MCF 10A (cell line): Measurements from ENCODE around the gene PRKD1. TPM values are rescaled to one million over a fixed set of nuclear protein-coding genes. Genes with fewer than 3 reads are reported as not detected.

Experiments used
- BruUV-seq: library from RNA; stranded (reverse); fragments of 400-500 nt; replicated peaks from 2 replicates; lab custom pipeline; 2021; lab: Mats Ljungman, UMichigan
- CTCF ChIA-PET: fragments of 300-600 bp; sonication (Branson Sonifier 250); formaldehyde crosslinking; extraction: SDS; loops from one replicate; lab custom pipeline; 2021; ENCODE audit warnings: antibody characterized with exemption, inconsistent platforms; lab: Yijun Ruan, JAX
- POLR2A ChIA-PET: fragments of 300-600, 350-650 bp; sonication (Branson Sonifier 250); formaldehyde crosslinking; extraction: SDS; loops from one replicate; lab custom pipeline; 2020; ENCODE audit warnings: antibody characterized with exemption, inconsistent platforms; lab: Yijun Ruan, JAX
- DNase-seq: peaks from one replicate; pipeline ENCODE4 v3.0.0-alpha.2; 2018; ENCODE audit not compliant: unreplicated experiment
- H3K27ac Mint-ChIP-seq: one replicate; pipeline ENCODE4 v1.8.0; 2022; ENCODE audit warnings: mild to moderate bottlenecking, low read depth, mixed read lengths; ENCODE audit not compliant: unreplicated experiment
- H3K27me3 Mint-ChIP-seq: one replicate; pipeline ENCODE4 v1.8.0; 2022; ENCODE audit warnings: mixed read lengths; ENCODE audit not compliant: insufficient read depth, unreplicated experiment
- H3K36me3 Mint-ChIP-seq: one replicate; pipeline ENCODE4 v1.8.0; 2022; ENCODE audit warnings: mild to moderate bottlenecking, moderate library complexity, mixed read lengths; ENCODE audit not compliant: insufficient read depth, unreplicated experiment
- H3K4me1 Mint-ChIP-seq: one replicate; pipeline ENCODE4 v1.8.0; 2022; ENCODE audit warnings: mixed read lengths; ENCODE audit not compliant: insufficient read depth, unreplicated experiment
- H3K4me3 Mint-ChIP-seq: one replicate; pipeline ENCODE4 v1.8.0; 2022; ENCODE audit warnings: mild to moderate bottlenecking, moderate library complexity, mixed read lengths; ENCODE audit not compliant: unreplicated experiment
- H3K9me3 Mint-ChIP-seq: one replicate; pipeline ENCODE4 v1.8.0; 2022; ENCODE audit warnings: mixed read lengths; ENCODE audit not compliant: unreplicated experiment
- intact Hi-C: fragments of 100-400 bp; cut with micrococcal nuclease; formaldehyde crosslinking; loops from 2 replicates; pipeline ENCODE4 v1.14.1; 2022
- total RNA-seq: library from RNA; stranded (reverse); gene quantifications from 2 replicates; pipeline ENCODE4 v1.2.3, GENCODE V29; 2022
- TF ChIP-seq, protein P1 (sequence below): fragments of 200-600 bp; IDR thresholded peaks from one replicate; pipeline ENCODE4 v1.8.0; 2022; ENCODE audit warnings: antibody characterized with exemption, mild to moderate bottlenecking; ENCODE audit not compliant: unreplicated experiment

Gene PRKD1
- total RNA-seq, 1 experiment from 2014 or later = 8.8 TPM

DNA sequence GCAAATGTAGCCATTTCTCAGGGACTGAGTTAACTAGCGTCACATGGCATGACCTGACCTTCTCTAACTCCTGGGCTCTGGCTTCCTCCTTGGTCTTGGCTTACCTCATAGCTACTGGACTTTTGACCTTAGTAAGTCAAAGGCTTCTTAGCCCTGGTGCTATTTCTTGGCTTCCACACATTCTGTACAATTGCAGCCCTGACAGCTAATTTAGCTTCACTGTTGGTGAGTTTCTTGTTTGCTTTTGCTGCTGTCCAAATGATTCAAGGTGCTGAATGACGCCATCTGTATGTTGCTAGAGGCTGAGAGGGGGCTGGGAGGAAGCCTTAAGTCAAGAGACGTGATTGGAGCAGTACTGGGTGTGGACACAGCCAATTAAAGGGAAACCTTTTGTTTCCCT is 202.7 kb downstream of the PRKD1 start:
- CTCF ChIA-PET = interaction anchor here (0.7 kb wide), 1 partner anchor 490 kb away, joined by 3 read pairs; no protein-coding TSS in a partner anchor
- peak; percentile 28 for DNase-seq
- H3K36me3 Mint-ChIP-seq = peaks cover 7% of the 10 kb centered on the region
- peaks cover 9% of the 10 kb centered on the region for H3K4me1 Mint-ChIP-seq
- TF ChIP-seq, protein P1, sequence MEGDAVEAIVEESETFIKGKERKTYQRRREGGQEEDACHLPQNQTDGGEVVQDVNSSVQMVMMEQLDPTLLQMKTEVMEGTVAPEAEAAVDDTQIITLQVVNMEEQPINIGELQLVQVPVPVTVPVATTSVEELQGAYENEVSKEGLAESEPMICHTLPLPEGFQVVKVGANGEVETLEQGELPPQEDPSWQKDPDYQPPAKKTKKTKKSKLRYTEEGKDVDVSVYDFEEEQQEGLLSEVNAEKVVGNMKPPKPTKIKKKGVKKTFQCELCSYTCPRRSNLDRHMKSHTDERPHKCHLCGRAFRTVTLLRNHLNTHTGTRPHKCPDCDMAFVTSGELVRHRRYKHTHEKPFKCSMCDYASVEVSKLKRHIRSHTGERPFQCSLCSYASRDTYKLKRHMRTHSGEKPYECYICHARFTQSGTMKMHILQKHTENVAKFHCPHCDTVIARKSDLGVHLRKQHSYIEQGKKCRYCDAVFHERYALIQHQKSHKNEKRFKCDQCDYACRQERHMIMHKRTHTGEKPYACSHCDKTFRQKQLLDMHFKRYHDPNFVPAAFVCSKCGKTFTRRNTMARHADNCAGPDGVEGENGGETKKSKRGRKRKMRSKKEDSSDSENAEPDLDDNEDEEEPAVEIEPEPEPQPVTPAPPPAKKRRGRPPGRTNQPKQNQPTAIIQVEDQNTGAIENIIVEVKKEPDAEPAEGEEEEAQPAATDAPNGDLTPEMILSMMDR = no peak
- no peak overlapping the region for H3K4me3 Mint-ChIP-seq
- H3K27ac Mint-ChIP-seq = no peak overlapping the region
- H3K9me3 Mint-ChIP-seq = no peaks in the 10 kb centered on the region
- BruUV-seq = no TSS peak
- intact Hi-C loops = no loop called here
- POLR2A ChIA-PET = no interaction called here
- no peaks in the 10 kb centered on the region for H3K27me3 Mint-ChIP-seq

DNA sequence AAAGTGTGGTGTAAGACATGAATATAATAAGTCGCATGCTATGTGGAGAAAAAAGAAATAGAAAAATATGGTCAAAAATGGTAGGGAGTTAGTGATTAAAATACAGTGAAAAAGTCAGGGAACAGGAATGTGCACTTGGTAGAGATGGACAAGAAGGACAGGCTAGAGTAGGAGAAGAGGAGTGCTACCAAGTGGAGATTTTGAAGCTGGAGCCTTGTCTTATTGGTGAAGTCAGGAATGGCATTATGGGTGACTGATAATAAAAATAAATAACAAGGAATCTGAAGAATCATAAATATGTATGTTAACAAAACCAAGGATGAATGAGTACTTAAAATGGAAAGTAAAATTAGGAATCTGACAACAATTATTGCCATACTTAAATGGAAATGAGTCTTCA is 204.8 kb downstream of the PRKD1 start:
- intact Hi-C loops = no loop called here
- peaks cover 9% of the 10 kb centered on the region for H3K4me1 Mint-ChIP-seq
- no TSS peak for BruUV-seq
- no peak for DNase-seq
- H3K4me3 Mint-ChIP-seq = no peak overlapping the region
- H3K27me3 Mint-ChIP-seq = no peaks in the 10 kb centered on the region
- no peak overlapping the region for H3K27ac Mint-ChIP-seq
- H3K9me3 Mint-ChIP-seq = no peaks in the 10 kb centered on the region
- POLR2A ChIA-PET = no interaction called here
- CTCF ChIA-PET = no interaction called here
- H3K36me3 Mint-ChIP-seq = peaks cover 7% of the 10 kb centered on the region
- TF ChIP-seq, protein P1 = no peak

DNA sequence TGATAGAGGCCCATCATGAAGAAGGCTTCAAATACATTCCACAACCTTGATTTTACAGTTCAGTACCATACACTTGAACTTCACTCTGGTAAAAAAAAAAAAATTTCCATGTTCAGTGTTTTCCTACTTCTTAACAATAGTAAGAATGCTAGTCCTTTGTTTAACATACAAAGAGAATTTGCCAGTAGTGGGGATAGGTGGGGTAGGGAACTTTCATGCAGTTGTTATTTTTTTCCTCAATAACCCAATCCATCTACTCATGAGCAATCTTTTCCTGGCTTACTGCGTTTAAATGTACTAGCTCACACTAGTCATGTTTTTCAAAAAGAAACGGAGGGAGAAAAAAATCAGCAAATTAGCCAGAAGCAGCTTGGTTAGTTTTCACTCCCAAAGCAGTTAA is 206.1 kb downstream of the PRKD1 start:
- ChIA-PET POLR2A (interaction anchor here (0.6 kb wide), 1 partner anchor 9 kb away, joined by 3 read pairs; no protein-coding TSS in a partner anchor), CTCF (interaction anchor here (0.6 kb wide), 1 partner anchor 11 kb away, joined by 3 read pairs; no protein-coding TSS in a partner anchor)
- Mint-ChIP-seq H3K36me3 (peaks cover 7% of the 10 kb centered on the region), H3K4me1 (peaks cover 11% of the 10 kb centered on the region), H3K4me3 (no peak overlapping the region), H3K9me3 (no peaks in the 10 kb centered on the region), H3K27ac (no peak overlapping the region), H3K27me3 (no peaks in the 10 kb centered on the region)
- DNase-seq = no peak
- intact Hi-C loops = no loop called here
- BruUV-seq = no TSS peak
- TF ChIP-seq, protein P1 = no peak

DNA sequence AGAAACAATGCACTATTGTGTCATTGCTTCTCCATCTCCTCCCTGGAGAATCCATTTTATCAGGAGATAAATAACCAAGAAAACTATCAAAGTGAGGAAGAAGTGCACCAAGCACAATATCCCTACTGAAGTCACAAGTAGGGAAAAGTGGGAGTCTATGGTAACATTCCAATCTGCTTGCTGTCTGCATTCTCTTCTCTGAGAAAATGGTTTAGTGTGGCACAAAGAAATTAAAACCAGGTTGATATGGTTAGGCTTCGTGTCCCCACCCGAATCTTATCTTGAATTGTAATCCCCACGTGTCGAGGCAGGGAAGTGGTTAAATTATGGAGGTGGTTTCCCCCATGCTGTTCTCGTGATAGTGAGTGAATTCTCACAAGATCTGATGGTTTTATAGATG is 209.7 kb downstream of the PRKD1 start:
- TF ChIP-seq, protein P1 = no peak
- POLR2A ChIA-PET = no interaction called here
- CTCF ChIA-PET = no interaction called here
- H3K9me3 Mint-ChIP-seq = no peaks in the 10 kb centered on the region
- BruUV-seq = no TSS peak
- H3K27me3 Mint-ChIP-seq = no peaks in the 10 kb centered on the region
- H3K4me3 Mint-ChIP-seq = no peak overlapping the region
- intact Hi-C loops = loop anchor here (10.0 kb wide), 1 partner anchor 497 kb away; no protein-coding TSS in a partner anchor
- DNase-seq = no peak
- peaks cover 7% of the 10 kb centered on the region for H3K36me3 Mint-ChIP-seq
- H3K27ac Mint-ChIP-seq = no peak overlapping the region
- H3K4me1 Mint-ChIP-seq = peaks cover 15% of the 10 kb centered on the region
